H9 (cell line): ENCODE data around the gene KIAA1958. TPM values are rescaled to one million over a fixed set of nuclear protein-coding genes. Genes with fewer than 3 reads are reported as not detected.

Experiments
- DNase-seq: peaks from one replicate; pipeline ENCODE4 v3.0.0-alpha.2; 2017
- H2AFZ ChIP-seq: one replicate; pipeline ENCODE4 v1.6.1; 2013; ENCODE audit warnings: mild to moderate bottlenecking, low read length, control low read depth, moderate library complexity
- H2AK5ac ChIP-seq: 2 replicates; pipeline ENCODE4 v1.6.1; 2013; ENCODE audit warnings: low read length, control low read depth, mixed read lengths; ENCODE audit not compliant: insufficient read length
- H2BK120ac ChIP-seq: one replicate; pipeline ENCODE4 v1.6.1; 2013; ENCODE audit warnings: low read depth, mild to moderate bottlenecking, low read length, control low read depth, inconsistent platforms; ENCODE audit not compliant: poor library complexity, severe bottlenecking
- H2BK12ac ChIP-seq: 2 replicates; pipeline ENCODE4 v1.6.1; 2013; ENCODE audit warnings: low read length, control low read depth, mixed read lengths, low read depth; ENCODE audit not compliant: insufficient read length
- H2BK15ac ChIP-seq: 2 replicates; pipeline ENCODE4 v1.6.1; 2013; ENCODE audit warnings: low read depth, low read length, control low read depth
- H2BK20ac ChIP-seq: one replicate; pipeline ENCODE4 v1.6.1; 2013; ENCODE audit warnings: low read depth, mild to moderate bottlenecking, low read length, control low read depth, inconsistent platforms; ENCODE audit not compliant: poor library complexity, severe bottlenecking
- H2BK5ac ChIP-seq: 2 replicates; pipeline ENCODE4 v1.6.1; 2013; ENCODE audit warnings: low read length, control low read depth, mixed read lengths; ENCODE audit not compliant: insufficient read length
- H3K14ac ChIP-seq: 2 replicates; pipeline ENCODE4 v1.6.1; 2013; ENCODE audit warnings: low read length, control low read depth; ENCODE audit not compliant: insufficient read depth
- H3K18ac ChIP-seq: 2 replicates; pipeline ENCODE4 v1.6.1; 2013; ENCODE audit warnings: low read depth, mild to moderate bottlenecking, mixed read lengths, low read length, control low read depth; ENCODE audit not compliant: insufficient read length
- H3K23ac ChIP-seq: 2 replicates; pipeline ENCODE4 v1.6.1; 2013; ENCODE audit warnings: low read length, control low read depth, mixed read lengths, low read depth; ENCODE audit not compliant: insufficient read length
- H3K23me2 ChIP-seq: 2 replicates; pipeline ENCODE4 v1.6.1; 2013; ENCODE audit warnings: low read depth, mild to moderate bottlenecking, mixed read lengths, low read length, control low read depth; ENCODE audit not compliant: insufficient read length, poor library complexity, severe bottlenecking
- H3K27ac ChIP-seq: 2 replicates; pipeline ENCODE4 v1.5.1; 2013; ENCODE audit warnings: low read length, control low read depth, mixed read lengths, low read depth; ENCODE audit not compliant: insufficient read length
- H3K27me3 ChIP-seq: 2 replicates; pipeline ENCODE4 v1.6.1; 2013; ENCODE audit warnings: low read length, control low read depth, inconsistent platforms; ENCODE audit not compliant: insufficient read depth
- H3K4ac ChIP-seq: 2 replicates; pipeline ENCODE4 v1.6.1; 2013; ENCODE audit warnings: low read depth, mild to moderate bottlenecking, control low read depth, inconsistent platforms, low read length, moderate library complexity
- H3K4me1 ChIP-seq: 2 replicates; pipeline ENCODE4 v1.6.1; 2013; ENCODE audit warnings: low read length, control low read depth, inconsistent platforms; ENCODE audit not compliant: insufficient read depth
- H3K4me2 ChIP-seq: 2 replicates; pipeline ENCODE4 v1.6.1; 2013; ENCODE audit warnings: low read length, control low read depth, mixed read lengths; ENCODE audit not compliant: insufficient read length, insufficient read depth
- H3K56ac ChIP-seq: 2 replicates; pipeline ENCODE4 v1.6.1; 2013; ENCODE audit warnings: low read depth, mild to moderate bottlenecking, mixed read lengths, low read length, control low read depth; ENCODE audit not compliant: insufficient read length
- H3K79me1 ChIP-seq: 2 replicates; pipeline ENCODE4 v1.6.1; 2013; ENCODE audit warnings: low read depth, mild to moderate bottlenecking, moderate library complexity, low read length, control low read depth, inconsistent platforms; ENCODE audit not compliant: insufficient read depth, poor library complexity, severe bottlenecking
- H3K79me2 ChIP-seq: 2 replicates; pipeline ENCODE4 v1.6.1; 2013; ENCODE audit warnings: low read length, control low read depth, inconsistent platforms; ENCODE audit not compliant: insufficient read depth
- H3K9ac ChIP-seq: 2 replicates; pipeline ENCODE4 v1.6.1; 2013; ENCODE audit warnings: low read length, control low read depth, mixed read lengths; ENCODE audit not compliant: insufficient read length; ENCODE audit errors: extremely low read depth
- H3K9me3 ChIP-seq: one replicate; pipeline ENCODE4 v1.6.1; 2013; ENCODE audit warnings: low read depth, low read length, inconsistent platforms; ENCODE audit not compliant: control insufficient read depth
- H3T11ph ChIP-seq: one replicate; pipeline ENCODE4 v1.6.1; 2013; ENCODE audit warnings: mild to moderate bottlenecking, low read length, control low read depth, inconsistent platforms
- H4K20me1 ChIP-seq: one replicate; pipeline ENCODE4 v1.6.1; 2013; ENCODE audit not compliant: control insufficient read depth, insufficient read length, insufficient read depth
- H4K5ac ChIP-seq: 2 replicates; pipeline ENCODE4 v1.6.1; 2013; ENCODE audit warnings: low read depth, mild to moderate bottlenecking, mixed read lengths, low read length, control low read depth; ENCODE audit not compliant: insufficient read length
- H4K8ac ChIP-seq: replicated peaks from 2 replicates; pipeline ENCODE4 v1.6.1; 2013; ENCODE audit warnings: low read length, control low read depth, mixed read lengths, low read depth; ENCODE audit not compliant: insufficient read length
- H4K91ac ChIP-seq: 2 replicates; pipeline ENCODE4 v1.6.1; 2013; ENCODE audit warnings: low read depth, mild to moderate bottlenecking, moderate library complexity, mixed read lengths, low read length, control low read depth; ENCODE audit not compliant: insufficient read length
- H3K27ac Mint-ChIP-seq, 3 experiments: 2 replicates in 2 of 3; 3 replicates in 1 of 3; pipeline ENCODE4 v1.8.0; 2020 to 2021; ENCODE audit warnings: mixed read lengths in 3 of 3, mild to moderate bottlenecking in 1 of 3, moderate library complexity in 1 of 3
- H3K27me3 Mint-ChIP-seq: 2 replicates; pipeline ENCODE4 v1.8.0; 2021; ENCODE audit warnings: low read depth, mild to moderate bottlenecking, moderate library complexity, mixed read lengths
- H3K36me3 Mint-ChIP-seq, 3 experiments: 2 replicates in 2 of 3; 3 replicates in 1 of 3; pipeline ENCODE4 v1.8.0; 2020 to 2021; ENCODE audit warnings: low read depth in 3 of 3, mixed read lengths in 3 of 3; ENCODE audit not compliant: insufficient read depth in 1 of 3
- H3K4me1 Mint-ChIP-seq, 2 experiments: 2 replicates each; pipeline ENCODE4 v1.8.0; 2020; ENCODE audit warnings: mixed read lengths in 2 of 2
- H3K4me3 Mint-ChIP-seq, 2 experiments: 2 replicates in 1 of 2; 3 replicates in 1 of 2; pipeline ENCODE4 v1.8.0; 2020 to 2021; ENCODE audit warnings: mild to moderate bottlenecking in 2 of 2, mixed read lengths in 2 of 2, moderate library complexity in 1 of 2
- H3K9me3 Mint-ChIP-seq, 2 experiments: 2 replicates in 1 of 2; 3 replicates in 1 of 2; pipeline ENCODE4 v1.8.0; 2020; ENCODE audit warnings: mild to moderate bottlenecking in 2 of 2, mixed read lengths in 2 of 2, moderate library complexity in 1 of 2
- WGBS: extraction: QIAGEN DNeasy Blood & Tissue Kit; methylation state at CpG from one replicate; pipeline ENCODE4 v1.1.7; 2013; ENCODE audit warnings: missing lambda C conversion rate, low lambda C conversion rate, mixed read lengths; ENCODE audit not compliant: insufficient read length; ENCODE audit errors: extremely low coverage; 5-methylcytosine and 5-hydroxymethylcytosine counted together
- total RNA-seq: library from RNA; stranded (reverse); gene quantifications from 2 replicates; pipeline ENCODE4 v1.2.1, GENCODE V29; 2021
- TF ChIP-seq, protein P1 (sequence below): fragments of 200-600 bp; sonication (generic); conservative IDR thresholded peaks from 3 replicates; pipeline ENCODE4 v1.8.0; 2021; ENCODE audit warnings: antibody characterized with exemption, mild to moderate bottlenecking

The KIAA1958 gene
- total RNA-seq, 1 experiment from 2014 or later: 34.0 TPM

DNA sequence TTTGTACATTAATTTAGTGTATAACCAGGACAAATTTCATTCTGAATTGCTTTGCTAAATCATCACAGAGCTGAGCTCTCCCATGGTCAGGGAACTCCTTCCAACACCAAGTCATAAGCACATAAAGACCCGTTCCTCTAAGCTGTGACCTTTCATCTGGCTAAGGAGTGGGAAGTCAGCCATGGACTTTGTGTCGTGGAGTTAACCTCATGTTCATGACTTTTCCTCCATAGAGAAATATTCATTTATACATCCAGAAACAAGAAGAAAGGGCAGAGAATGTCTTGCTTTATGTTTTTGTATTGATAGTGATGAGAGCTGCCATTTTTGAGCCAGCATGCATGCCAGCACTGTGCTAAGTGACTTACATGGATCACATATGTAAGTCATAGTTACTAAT lies 133.8 kb downstream of the KIAA1958 start:
- Histone ChIP-seq H3K4me1 (peaks cover 2% of the 10 kb centered on the region; the same call in 1 of the 2 replicates), H3K9me3 (no peaks in the 10 kb centered on the region), H3K23ac (no peak overlapping the region), H3K79me1 (no peaks in the 10 kb centered on the region), H3K27ac (no peak overlapping the region), H4K20me1 (no peaks in the 10 kb centered on the region), H2BK120ac (no peak overlapping the region), H2AK5ac (no peak overlapping the region), H2BK20ac (no peak overlapping the region), H3K18ac (no peak overlapping the region), H4K91ac (no peak overlapping the region), H3T11ph (no peak overlapping the region), H2BK5ac (no peak overlapping the region), H3K79me2 (no peaks in the 10 kb centered on the region), H2BK15ac (no peak overlapping the region), H4K5ac (no peak overlapping the region), H3K4me2 (no peak overlapping the region), H3K4ac (no peak overlapping the region), H2BK12ac (no peak overlapping the region), H3K14ac (no peak overlapping the region), H3K23me2 (no peaks in the 10 kb centered on the region), H3K56ac (no peak overlapping the region), H2AFZ (no peak overlapping the region), H3K9ac (no peak overlapping the region), H3K27me3 (no peaks in the 10 kb centered on the region), H4K8ac (no peak overlapping the region)
- Mint-ChIP-seq H3K36me3 (peaks cover 0 to 17% (median 9%) of the 10 kb centered on the region in 3 experiments; a peak in 5 of 7 replicates), H3K27ac (no peak overlapping the region), H3K4me1 (peaks cover 29 to 33% of the 10 kb centered on the region in 2 experiments), H3K4me3 (no peak overlapping the region), H3K9me3 (no peaks in the 10 kb centered on the region), H3K27me3 (no peaks in the 10 kb centered on the region)
- WGBS: no CpG with 5 or more reads among the region's 2 CpGs
- TF ChIP-seq, protein P1, sequence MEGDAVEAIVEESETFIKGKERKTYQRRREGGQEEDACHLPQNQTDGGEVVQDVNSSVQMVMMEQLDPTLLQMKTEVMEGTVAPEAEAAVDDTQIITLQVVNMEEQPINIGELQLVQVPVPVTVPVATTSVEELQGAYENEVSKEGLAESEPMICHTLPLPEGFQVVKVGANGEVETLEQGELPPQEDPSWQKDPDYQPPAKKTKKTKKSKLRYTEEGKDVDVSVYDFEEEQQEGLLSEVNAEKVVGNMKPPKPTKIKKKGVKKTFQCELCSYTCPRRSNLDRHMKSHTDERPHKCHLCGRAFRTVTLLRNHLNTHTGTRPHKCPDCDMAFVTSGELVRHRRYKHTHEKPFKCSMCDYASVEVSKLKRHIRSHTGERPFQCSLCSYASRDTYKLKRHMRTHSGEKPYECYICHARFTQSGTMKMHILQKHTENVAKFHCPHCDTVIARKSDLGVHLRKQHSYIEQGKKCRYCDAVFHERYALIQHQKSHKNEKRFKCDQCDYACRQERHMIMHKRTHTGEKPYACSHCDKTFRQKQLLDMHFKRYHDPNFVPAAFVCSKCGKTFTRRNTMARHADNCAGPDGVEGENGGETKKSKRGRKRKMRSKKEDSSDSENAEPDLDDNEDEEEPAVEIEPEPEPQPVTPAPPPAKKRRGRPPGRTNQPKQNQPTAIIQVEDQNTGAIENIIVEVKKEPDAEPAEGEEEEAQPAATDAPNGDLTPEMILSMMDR: no peak
- DNase-seq: no peak
